HG02571 (cell line): ENCODE measurements around the gene HOXD10.

ENCODE experiments used
- ATAC-seq: cut with Tn5 transposase; IDR thresholded peaks from one replicate; pipeline ENCODE4 v1.9.1; 2021; ENCODE audit warnings: mild to moderate bottlenecking, moderate library complexity; ENCODE audit not compliant: unreplicated experiment

The HOXD10 gene

GRCh38 chr2:176121190-176122051 is 4.8 kb downstream of the HOXD10 start:
- ATAC-seq: no peak

GRCh38 chr2:176122052-176122682 is 5.6 kb downstream of the HOXD10 start:
- ATAC-seq: no peak

GRCh38 chr2:176122683-176123410 is 6.3 kb downstream of the HOXD10 start, which contains the start of gene HOXD9:
TSS of gene HOXD9 (plus strand) at chr2:176122719. CDS start at chr2:176122769, 50 bp downstream.
- ATAC-seq: no peak

- ATAC-seq: no peak
Measured at GRCh38 chr2:176123411-176124109, 7.0 kb downstream of the HOXD10 start.

DNA sequence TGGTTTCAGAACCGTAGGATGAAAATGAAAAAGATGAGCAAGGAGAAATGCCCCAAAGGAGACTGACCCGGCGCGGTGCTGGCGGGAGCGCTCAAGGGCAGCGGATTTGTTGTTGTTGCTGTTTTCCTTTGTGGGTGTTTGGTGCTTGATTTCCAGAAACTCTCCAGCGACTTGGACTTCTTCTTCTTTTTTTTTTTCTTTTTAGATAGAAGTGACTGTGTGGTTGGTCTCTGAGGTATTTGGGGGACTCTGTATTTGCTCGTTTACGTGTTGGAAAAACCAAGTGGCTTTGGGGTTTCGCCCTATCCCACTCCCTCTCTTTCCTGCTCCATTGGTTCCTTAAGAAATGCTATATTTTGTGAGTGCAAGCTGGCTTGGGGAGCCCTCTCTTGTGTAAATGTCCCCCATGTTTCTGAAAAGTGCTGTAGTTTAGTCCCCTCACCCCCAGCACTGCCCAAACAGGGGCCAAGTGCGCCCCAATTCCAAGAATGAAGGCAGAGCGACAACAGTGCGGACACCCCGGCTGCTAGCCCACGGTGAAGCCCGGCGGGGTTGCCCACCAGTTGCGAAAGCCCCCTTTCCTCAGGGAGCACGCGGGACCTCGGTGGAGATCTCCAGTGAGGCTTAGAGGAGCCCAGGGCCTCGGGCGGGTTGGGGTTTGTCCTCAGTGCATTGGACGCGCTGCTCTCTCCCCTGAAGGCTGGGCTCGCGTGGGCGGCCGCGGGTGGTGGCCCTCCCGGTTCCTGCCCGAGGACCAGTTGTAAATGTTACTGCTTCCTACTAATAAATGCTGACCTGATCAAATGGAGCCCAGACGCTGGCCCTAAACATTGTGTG is 7.8 kb downstream of the HOXD10 start:
- ATAC-seq: no peak

- no peak for ATAC-seq
Measured at GRCh38 chr2:176124947-176125771, 8.6 kb downstream of the HOXD10 start.

GRCh38 chr2:176125772-176126054 is 9.1 kb downstream of the HOXD10 start:
- no peak for ATAC-seq

DNA sequence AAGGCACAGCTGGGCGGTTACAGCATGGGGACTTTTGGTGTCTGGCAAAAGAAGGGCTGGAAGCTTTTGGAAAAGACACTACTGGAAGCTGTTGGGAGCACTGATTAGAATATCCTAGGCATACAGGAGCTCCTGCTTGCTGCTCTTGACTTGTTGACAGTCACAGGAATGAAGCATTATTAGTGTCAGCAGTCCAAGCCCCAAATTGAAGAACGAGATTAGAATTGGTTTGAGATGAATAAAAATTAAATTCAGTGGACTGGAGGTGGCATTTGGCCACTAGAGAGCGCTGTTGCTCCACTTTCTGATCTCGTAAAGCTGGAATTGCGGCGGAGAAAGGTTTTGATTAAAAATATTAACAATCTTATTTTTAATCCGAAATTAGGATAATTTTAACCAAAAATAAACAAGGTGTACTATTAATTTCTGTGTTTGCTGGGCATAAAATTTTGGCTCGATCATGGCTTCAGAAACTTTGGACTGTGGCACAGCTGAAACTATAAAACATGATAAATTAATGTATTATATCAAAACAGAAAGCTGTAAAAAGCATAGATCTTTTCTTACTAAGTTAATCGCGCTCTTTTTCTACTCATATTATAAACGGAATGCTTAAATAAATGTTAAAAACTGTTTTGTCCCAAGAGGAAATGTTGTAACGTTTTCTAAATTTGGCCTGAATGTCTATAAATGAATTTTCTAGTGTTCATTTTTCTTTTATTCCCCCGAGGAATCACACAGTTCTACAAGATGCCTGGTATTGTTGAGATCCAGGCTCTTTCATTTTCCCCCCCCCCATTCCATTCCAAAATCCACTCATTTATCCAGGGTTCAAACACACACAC is 10.6 kb downstream of the HOXD10 start:
- no peak for ATAC-seq

GRCh38 chr2:176127774-176128072 is 11.1 kb downstream of the HOXD10 start:
- no peak for ATAC-seq

DNA sequence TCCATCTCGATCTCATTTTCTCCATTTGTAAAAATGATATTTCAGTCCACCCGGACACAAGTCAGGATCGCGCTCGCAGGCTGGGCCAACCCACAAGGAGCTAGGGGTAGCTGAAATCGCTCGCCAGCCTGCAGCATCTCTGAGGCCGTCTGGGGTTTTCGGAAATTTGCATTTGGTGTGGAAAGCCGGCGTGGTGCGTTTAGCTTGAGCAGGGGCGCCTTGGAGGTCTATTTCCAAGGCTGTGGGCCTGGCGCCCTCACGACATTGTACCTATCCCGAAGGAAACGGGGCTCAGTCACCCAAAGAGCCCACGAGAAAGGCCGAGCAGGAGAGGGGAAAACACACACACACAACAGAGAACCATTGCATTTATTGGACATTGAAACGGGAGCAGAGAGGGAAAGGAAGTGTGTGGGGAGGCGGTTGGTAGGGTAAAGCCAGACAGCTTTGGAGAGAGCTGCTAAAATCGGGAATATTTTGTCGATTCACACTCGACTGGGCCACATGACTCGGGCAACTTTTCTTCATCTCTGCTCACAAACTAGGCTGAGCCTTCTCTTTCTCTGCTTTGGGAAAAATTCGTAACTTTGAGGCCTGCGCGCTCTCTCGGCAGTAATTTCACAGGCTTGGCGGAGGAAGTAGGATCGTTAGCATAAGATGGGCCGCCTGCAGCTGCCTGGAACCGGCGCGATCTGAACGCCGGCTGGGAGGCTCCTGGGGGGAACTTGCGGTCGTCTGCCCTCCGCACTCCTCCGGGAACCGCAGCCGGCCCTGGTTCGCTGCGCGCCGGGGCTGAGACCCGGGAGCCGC is 11.8 kb downstream of the HOXD10 start:
- ATAC-seq: no peak

GRCh38 chr2:176128982-176129796 is 12.6 kb downstream of the HOXD10 start, which contains the start of gene HOXD8:
TSS of gene HOXD8 (plus strand) at chr2:176129705. CDS start at chr2:176130367, 662 bp downstream.
- ATAC-seq: no peak

- ATAC-seq: no peak
Measured at GRCh38 chr2:176129813-176130146, 13.2 kb downstream of the HOXD10 start.

- no peak for ATAC-seq
Measured at GRCh38 chr2:176130147-176130956, 13.8 kb downstream of the HOXD10 start.

GRCh38 chr2:176130957-176131847 is 14.6 kb downstream of the HOXD10 start:
- no peak for ATAC-seq

DNA sequence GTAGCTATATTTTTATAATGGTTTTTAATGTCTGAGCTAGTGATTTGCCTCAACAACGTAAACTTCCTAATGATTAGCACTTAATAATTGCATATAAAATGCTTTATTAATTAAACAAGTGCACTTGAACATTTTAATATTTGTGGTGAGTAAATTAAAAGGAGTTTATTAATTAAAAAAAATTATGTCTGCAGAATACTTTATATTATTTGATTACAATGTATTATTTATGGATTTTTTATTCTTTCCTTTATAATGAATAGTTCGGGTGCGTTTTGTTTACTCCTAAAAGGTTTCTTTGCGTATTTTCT is 15.2 kb downstream of the HOXD10 start:
- no peak for ATAC-seq
